Activated naive CD4-positive, alpha-beta T cell (primary cell): Measurements from ENCODE around the gene ROR1.
"Not testable (repeated sequence)": the region's sequence is repeated elsewhere in the genome, so short reads cannot be mapped to it uniquely, and the experiment has no call there.

Experiments used
- DNase-seq, 4 experiments: peaks; one replicate each; lab custom pipeline; 2025; lab: John Stamatoyannopoulos, UW

Gene ROR1

GRCh38 chr1:63793741-63794240 is 20.0 kb downstream of the ROR1 start:
- no peak for DNase-seq

- DNase-seq = no peak
These were observed 20.5 kb downstream of the ROR1 start for GRCh38 chr1:63794354-63794753.

GRCh38 chr1:63794939-63795378 is 21.1 kb downstream of the ROR1 start:
- no peak for DNase-seq

- DNase-seq = no peak
These were observed 21.6 kb downstream of the ROR1 start for GRCh38 chr1:63795455-63795854.

GRCh38 chr1:63797056-63797726 is 23.4 kb downstream of the ROR1 start:
- no peak for DNase-seq

- no peak for DNase-seq
These were observed 24.5 kb downstream of the ROR1 start for GRCh38 chr1:63798284-63798683.

- DNase-seq = no peak
These were observed 25.5 kb downstream of the ROR1 start for GRCh38 chr1:63799307-63799706.

GRCh38 chr1:63799820-63800219 is 26.0 kb downstream of the ROR1 start:
- no peak for DNase-seq

- DNase-seq = no peak
These were observed 28.3 kb downstream of the ROR1 start for GRCh38 chr1:63802109-63802508.

- no peak for DNase-seq
These were observed 31.1 kb downstream of the ROR1 start for GRCh38 chr1:63804829-63805484.

- no peak for DNase-seq
These were observed 33.2 kb downstream of the ROR1 start for GRCh38 chr1:63807046-63807445.

GRCh38 chr1:63810936-63811469 is 37.2 kb downstream of the ROR1 start:
- DNase-seq = no peak

- DNase-seq = no peak
These were observed 38.4 kb downstream of the ROR1 start for GRCh38 chr1:63812071-63812700.

GRCh38 chr1:63813829-63814277 is 40.0 kb downstream of the ROR1 start:
- DNase-seq = no peak

- DNase-seq = not testable (repeated sequence)
These were observed 42.5 kb downstream of the ROR1 start for GRCh38 chr1:63816217-63816815.

- no peak for DNase-seq
These were observed 43.4 kb downstream of the ROR1 start for GRCh38 chr1:63817152-63817667.

- no peak for DNase-seq
These were observed 43.9 kb downstream of the ROR1 start for GRCh38 chr1:63817700-63818099.

- DNase-seq = no peak
These were observed 44.9 kb downstream of the ROR1 start for GRCh38 chr1:63818567-63819325.

- DNase-seq = no peak
These were observed 46.0 kb downstream of the ROR1 start for GRCh38 chr1:63819795-63820194.

- no peak for DNase-seq
These were observed 47.5 kb downstream of the ROR1 start for GRCh38 chr1:63821091-63822005.
